Measurements from ENCODE around the gene RUFY1.

Gene RUFY1

GRCh38 chr5:179572386-179572785, 22.0 kb downstream of the RUFY1 start:
- no peak for DNase-seq
- Histone ChIP-seq H3K27ac (ENCODE audit: low read length) (no peak overlapping the region), H3K79me2 (ENCODE audit: low read length) (no peaks in the 10 kb centered on the region), H3K27me3 (replicated peaks; ENCODE audit: insufficient read depth, low read length) (no peaks in the 10 kb centered on the region), H3K9ac (ENCODE audit: low read length) (no peak overlapping the region), H3K4me3 (ENCODE audit: low read length) (no peak overlapping the region), H3K9me2 (replicated peaks; ENCODE audit: insufficient read depth, low read length) (no peaks in the 10 kb centered on the region), H3F3A (ENCODE audit: insufficient read depth, low read length) (no peaks in the 10 kb centered on the region), H3K9me3 (replicated peaks; ENCODE audit: insufficient read depth, low read length) (no peaks in the 10 kb centered on the region), H2AFZ (ENCODE audit: low read length) (no peak overlapping the region), H3K4me1 (ENCODE audit: low read length) (no peaks in the 10 kb centered on the region), H3K4me2 (ENCODE audit: low read depth, low read length) (no peak overlapping the region), H4K20me1 (ENCODE audit: insufficient read depth, low read length) (no peaks in the 10 kb centered on the region), H3K36me3 (replicated peaks; ENCODE audit: insufficient read depth, low read length) (peaks cover 3% of the 10 kb centered on the region; the same call in 1 of the 2 replicates)
- no peak for TF ChIP-seq EZH2 (optimal IDR thresholded peaks at IDR 0.05; ENCODE audit: low read depth, low read length)
- TF ChIP-seq, protein P1, sequence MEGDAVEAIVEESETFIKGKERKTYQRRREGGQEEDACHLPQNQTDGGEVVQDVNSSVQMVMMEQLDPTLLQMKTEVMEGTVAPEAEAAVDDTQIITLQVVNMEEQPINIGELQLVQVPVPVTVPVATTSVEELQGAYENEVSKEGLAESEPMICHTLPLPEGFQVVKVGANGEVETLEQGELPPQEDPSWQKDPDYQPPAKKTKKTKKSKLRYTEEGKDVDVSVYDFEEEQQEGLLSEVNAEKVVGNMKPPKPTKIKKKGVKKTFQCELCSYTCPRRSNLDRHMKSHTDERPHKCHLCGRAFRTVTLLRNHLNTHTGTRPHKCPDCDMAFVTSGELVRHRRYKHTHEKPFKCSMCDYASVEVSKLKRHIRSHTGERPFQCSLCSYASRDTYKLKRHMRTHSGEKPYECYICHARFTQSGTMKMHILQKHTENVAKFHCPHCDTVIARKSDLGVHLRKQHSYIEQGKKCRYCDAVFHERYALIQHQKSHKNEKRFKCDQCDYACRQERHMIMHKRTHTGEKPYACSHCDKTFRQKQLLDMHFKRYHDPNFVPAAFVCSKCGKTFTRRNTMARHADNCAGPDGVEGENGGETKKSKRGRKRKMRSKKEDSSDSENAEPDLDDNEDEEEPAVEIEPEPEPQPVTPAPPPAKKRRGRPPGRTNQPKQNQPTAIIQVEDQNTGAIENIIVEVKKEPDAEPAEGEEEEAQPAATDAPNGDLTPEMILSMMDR (IDR thresholded peaks at IDR 0.05; ENCODE audit: low read length) = no peak
- TF ChIP-seq EZH2phosphoT487 (IDR thresholded peaks at IDR 0.05; ENCODE audit: low read length) = no peak

GRCh38 chr5:179577286-179577960, 27.1 kb downstream of the RUFY1 start:
- H3K27me3 ChIP-seq (replicated peaks; ENCODE audit: insufficient read depth, low read length) = no peaks in the 10 kb centered on the region
- H3K4me3 ChIP-seq (ENCODE audit: low read length) = no peak overlapping the region
- no peak overlapping the region for H3K4me2 ChIP-seq (ENCODE audit: low read depth, low read length)
- DNase-seq = no peak
- H3K9me2 ChIP-seq (replicated peaks; ENCODE audit: insufficient read depth, low read length) = no peaks in the 10 kb centered on the region
- no peak overlapping the region for H3K9ac ChIP-seq (ENCODE audit: low read length)
- H3K27ac ChIP-seq (ENCODE audit: low read length) = no peak overlapping the region
- no peaks in the 10 kb centered on the region for H3K36me3 ChIP-seq (replicated peaks; ENCODE audit: insufficient read depth, low read length)
- H3F3A ChIP-seq (ENCODE audit: insufficient read depth, low read length) = no peaks in the 10 kb centered on the region
- no peaks in the 10 kb centered on the region for H4K20me1 ChIP-seq (ENCODE audit: insufficient read depth, low read length)
- no peaks in the 10 kb centered on the region for H3K4me1 ChIP-seq (ENCODE audit: low read length)
- TF ChIP-seq EZH2phosphoT487 (IDR thresholded peaks at IDR 0.05; ENCODE audit: low read length) = no peak
- TF ChIP-seq, protein P1 (IDR thresholded peaks at IDR 0.05; ENCODE audit: low read length) = no peak
- no peak for TF ChIP-seq EZH2 (optimal IDR thresholded peaks at IDR 0.05; ENCODE audit: low read depth, low read length)
- H3K9me3 ChIP-seq (replicated peaks; ENCODE audit: insufficient read depth, low read length) = no peaks in the 10 kb centered on the region
- no peaks in the 10 kb centered on the region for H3K79me2 ChIP-seq (ENCODE audit: low read length)
- no peak overlapping the region for H2AFZ ChIP-seq (ENCODE audit: low read length)

DNA sequence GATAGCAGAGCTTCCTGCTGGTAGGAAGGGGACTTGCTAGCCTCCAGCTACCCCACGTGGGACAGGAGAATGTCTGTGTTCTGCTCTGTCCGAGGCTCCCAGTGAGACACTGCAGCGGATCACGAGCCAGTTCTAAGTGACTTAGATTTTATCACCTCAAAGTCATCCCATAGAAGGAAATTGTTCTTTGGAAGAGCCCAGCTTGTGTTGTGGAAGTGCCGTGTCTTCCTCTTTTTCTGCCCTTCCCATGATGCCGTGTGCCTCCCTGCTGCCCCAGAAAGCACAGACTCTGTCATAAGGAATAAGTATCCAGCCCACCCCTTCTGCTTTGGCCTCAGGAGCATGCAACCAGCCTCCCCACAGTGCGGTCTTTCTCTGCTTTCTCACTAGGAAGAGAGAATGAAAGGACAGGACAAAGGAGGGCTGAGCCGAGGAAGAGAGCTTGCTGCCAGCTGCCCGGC, 35.6 kb downstream of the RUFY1 start:
- Histone ChIP-seq H3K4me1 (ENCODE audit: low read length) (no peaks in the 10 kb centered on the region), H3K27me3 (replicated peaks; ENCODE audit: insufficient read depth, low read length) (no peaks in the 10 kb centered on the region), H3K9ac (ENCODE audit: low read length) (no peak overlapping the region), H3F3A (ENCODE audit: insufficient read depth, low read length) (no peaks in the 10 kb centered on the region), H2AFZ (ENCODE audit: low read length) (no peak overlapping the region), H3K79me2 (ENCODE audit: low read length) (no peaks in the 10 kb centered on the region), H3K4me2 (ENCODE audit: low read depth, low read length) (no peak overlapping the region), H3K4me3 (ENCODE audit: low read length) (no peak overlapping the region), H3K9me3 (replicated peaks; ENCODE audit: insufficient read depth, low read length) (no peaks in the 10 kb centered on the region), H3K36me3 (replicated peaks; ENCODE audit: insufficient read depth, low read length) (0 out of 2 replicates have a peak, but pooled peaks cover 5% of the 10 kb centered on the region), H3K27ac (ENCODE audit: low read length) (no peak overlapping the region), H3K9me2 (replicated peaks; ENCODE audit: insufficient read depth, low read length) (no peaks in the 10 kb centered on the region), H4K20me1 (ENCODE audit: insufficient read depth, low read length) (no peaks in the 10 kb centered on the region)
- TF ChIP-seq EZH2phosphoT487 (IDR thresholded peaks at IDR 0.05; ENCODE audit: low read length) (no peak), EZH2 (optimal IDR thresholded peaks at IDR 0.05; ENCODE audit: low read depth, low read length) (no peak)
- TF ChIP-seq, protein P1 (IDR thresholded peaks at IDR 0.05; ENCODE audit: low read length) = no peak
- DNase-seq = no peak
